HepG2 (cell line): ENCODE data around the gene FBLL1. TPM values are rescaled to one million over a fixed set of nuclear protein-coding genes. Genes with fewer than 3 reads are reported as not detected.

ENCODE experiments used
- CHD2 ChIP-seq: IDR thresholded peaks from 2 replicates; pipeline ENCODE4 v1.6.1; 2011; ENCODE audit warnings: low read depth, low read length, improper control_type of control experiment
- FOXM1 ChIP-seq: sonication (generic); formaldehyde crosslinking; IDR thresholded peaks from 2 replicates; pipeline ENCODE4 v1.5.0; 2020; ENCODE audit warnings: missing genetic modification reagents
- FOXO1 ChIP-seq: sonication (generic); formaldehyde crosslinking; IDR thresholded peaks from 2 replicates; pipeline ENCODE4 v1.4.0; 2020; ENCODE audit warnings: missing genetic modification reagents
- JDP2 ChIP-seq: sonication (generic); formaldehyde crosslinking; IDR thresholded peaks from 2 replicates; pipeline ENCODE4 v1.8.1; 2022; ENCODE audit warnings: missing genetic modification reagents, borderline replicate concordance
- MAF1 ChIP-seq: sonication (generic); formaldehyde crosslinking; IDR thresholded peaks from 2 replicates; pipeline ENCODE4 v1.5.0; 2020; ENCODE audit warnings: missing genetic modification reagents, borderline replicate concordance
- NKX3-1 ChIP-seq: sonication (generic); formaldehyde crosslinking; IDR thresholded peaks from 2 replicates; pipeline ENCODE4 v1.5.0; 2020; ENCODE audit warnings: missing genetic modification reagents
- ZFAT ChIP-seq: sonication (generic); formaldehyde crosslinking; conservative IDR thresholded peaks from 2 replicates; pipeline ENCODE4 v1.8.1; 2023; ENCODE audit warnings: missing genetic modification reagents, inconsistent platforms
- ZMYM3 ChIP-seq: sonication (generic); formaldehyde crosslinking; IDR thresholded peaks from 2 replicates; pipeline ENCODE4 v1.5.1; 2020; ENCODE audit warnings: mild to moderate bottlenecking, missing genetic modification reagents
- ZNF552 ChIP-seq: sonication (generic); formaldehyde crosslinking; IDR thresholded peaks from 2 replicates; pipeline ENCODE4 v1.9.0; 2022; ENCODE audit warnings: missing genetic modification reagents, mild to moderate bottlenecking, borderline replicate concordance
- ZNF615 ChIP-seq: sonication (generic); formaldehyde crosslinking; IDR thresholded peaks from 2 replicates; pipeline ENCODE4 v1.5.0; 2020; ENCODE audit warnings: mild to moderate bottlenecking, missing genetic modification reagents, borderline replicate concordance
- ZNF670 ChIP-seq: sonication (generic); formaldehyde crosslinking; IDR thresholded peaks from 2 replicates; pipeline ENCODE4 v1.8.0; 2022; ENCODE audit warnings: mild to moderate bottlenecking, missing genetic modification reagents, borderline replicate concordance
- ZNF720 ChIP-seq: sonication (generic); formaldehyde crosslinking; IDR thresholded peaks from 2 replicates; pipeline ENCODE4 v1.4.0; 2020; ENCODE audit warnings: missing genetic modification reagents
- polyA plus RNA-seq, 8 experiments: library from polyadenylated mRNA; depleted of rRNA in 3 of 8; stranded (reverse) in 7 of 8; unstranded in 1 of 8; fragments of >200 nt; fragmentation: Illumina TruSeq in 4 of 8; extraction: Trizol in 4 of 8; gene quantifications; 2 replicates each; pipeline versions ENCODE4 v1.2.1 to v1.2.3, GENCODE V29; 2011 to 2016; ENCODE audit warnings: low read depth in 4 of 8, missing spikeins in 1 of 8, mixed read lengths in 1 of 8; ENCODE audit not compliant: insufficient read depth in 1 of 8
- total RNA-seq, 5 experiments: library from RNA; depleted of rRNA; stranded (reverse); fragments of >200 nt; fragmentation: Illumina TruSeq; extraction: Trizol; gene quantifications; 2 replicates each; pipeline ENCODE4 v1.2.3, GENCODE V29; 2016; ENCODE audit warnings: low read depth in 1 of 5
- TF ChIP-seq, protein P1 (sequence below): sonication (generic); formaldehyde crosslinking; IDR thresholded peaks from 2 replicates; pipeline ENCODE4 v1.5.0; 2020; ENCODE audit warnings: missing genetic modification reagents
- TF ChIP-seq, protein P2 (sequence below): sonication (generic); formaldehyde crosslinking; IDR thresholded peaks from 2 replicates; pipeline ENCODE4 v1.8.0; 2022; ENCODE audit warnings: mild to moderate bottlenecking, missing genetic modification reagents, moderate library complexity
- TF ChIP-seq, protein P3 (sequence below): sonication (generic); formaldehyde crosslinking; IDR thresholded peaks from 2 replicates; pipeline ENCODE4 v1.5.1; 2020; ENCODE audit warnings: mild to moderate bottlenecking, missing genetic modification reagents
- TF ChIP-seq, protein P4 (sequence below): IDR thresholded peaks from 2 replicates; pipeline ENCODE4 v1.6.1; 2012; ENCODE audit warnings: low read length, improper control_type of control experiment
- TF ChIP-seq, protein P5 (sequence below), 2 experiments: sonication (generic) in 1 of 2; formaldehyde crosslinking in 1 of 2; IDR thresholded peaks; 2 replicates each; pipeline versions ENCODE4 v1.4.0 to v1.6.1; 2018 to 2020; ENCODE audit warnings: missing genetic modification reagents in 2 of 2, borderline replicate concordance in 1 of 2, low read depth in 1 of 2, mild to moderate bottlenecking in 1 of 2, missing biosample characterization in 1 of 2

FBLL1 gene
- total and polyA plus RNA-seq, 2 of the 13 experiments (the other 11 are each of a cell fraction or from before 2014, with no cell fraction given), result 0.17 to 0.18 TPM

DNA sequence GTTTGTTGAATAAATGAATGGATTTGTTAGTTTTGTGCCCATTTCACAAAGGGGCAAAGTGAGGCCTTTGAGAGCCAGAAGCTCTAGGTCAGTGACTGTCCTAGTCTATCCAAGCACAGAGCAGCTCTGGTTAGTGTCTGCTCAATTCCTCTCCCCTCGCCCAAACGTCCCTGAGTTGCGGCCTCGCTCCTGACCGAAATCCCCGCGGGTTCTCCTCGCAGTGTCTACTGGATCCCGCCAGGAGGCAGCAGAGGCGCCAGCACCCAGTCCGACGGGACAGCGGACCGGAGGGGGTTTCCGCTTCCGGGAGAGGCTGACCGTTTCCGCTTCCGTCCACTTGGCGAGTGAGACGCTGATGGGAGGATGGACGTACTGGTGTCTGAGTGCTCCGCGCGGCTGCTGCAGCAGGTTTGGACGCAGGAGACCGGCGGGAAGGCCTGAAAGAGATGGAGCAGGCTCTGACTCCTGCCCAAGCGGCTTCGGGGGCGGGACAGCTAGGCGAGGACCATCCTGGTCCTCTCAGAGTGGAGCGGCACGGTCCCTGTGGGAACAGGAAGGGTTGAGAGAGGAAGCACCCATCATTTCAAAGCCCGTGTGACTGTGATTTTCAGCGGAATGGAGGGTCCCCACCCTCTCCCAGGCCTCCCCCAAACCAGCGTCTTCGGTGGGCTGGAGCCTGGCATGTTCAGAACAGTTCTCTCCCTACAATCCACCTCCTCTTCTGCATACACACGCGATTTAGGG is 42.8 kb upstream of the FBLL1 start, which contains the start of gene RARS1 (continued):
- TF ChIP-seq JDP2 (no peak), ZNF615 (CRISPR knock-in tag) (no peak), ZMYM3 (CRISPR knock-in tag) (no peak; the same call in 1 of the 2 replicates), ZNF670 (0 out of 2 replicates have a peak, but pooled peaks have one; percentile 27), FOXM1 (CRISPR knock-in tag) (no peak), ZNF720 (no peak), ZNF552 (CRISPR knock-in tag) (peak; percentile 69; the same call in 1 of the 2 replicates), FOXO1 (CRISPR knock-in tag) (peak; percentile 67), NKX3-1 (CRISPR knock-in tag) (no peak), CHD2 (no peak), MAF1 (peak; percentile 91; the same call in 1 of the 2 replicates), ZFAT (no peak)
- TF ChIP-seq, protein P1, sequence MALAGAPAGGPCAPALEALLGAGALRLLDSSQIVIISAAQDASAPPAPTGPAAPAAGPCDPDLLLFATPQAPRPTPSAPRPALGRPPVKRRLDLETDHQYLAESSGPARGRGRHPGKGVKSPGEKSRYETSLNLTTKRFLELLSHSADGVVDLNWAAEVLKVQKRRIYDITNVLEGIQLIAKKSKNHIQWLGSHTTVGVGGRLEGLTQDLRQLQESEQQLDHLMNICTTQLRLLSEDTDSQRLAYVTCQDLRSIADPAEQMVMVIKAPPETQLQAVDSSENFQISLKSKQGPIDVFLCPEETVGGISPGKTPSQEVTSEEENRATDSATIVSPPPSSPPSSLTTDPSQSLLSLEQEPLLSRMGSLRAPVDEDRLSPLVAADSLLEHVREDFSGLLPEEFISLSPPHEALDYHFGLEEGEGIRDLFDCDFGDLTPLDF (CRISPR knock-in tag), result no peak
- TF ChIP-seq, protein P2, sequence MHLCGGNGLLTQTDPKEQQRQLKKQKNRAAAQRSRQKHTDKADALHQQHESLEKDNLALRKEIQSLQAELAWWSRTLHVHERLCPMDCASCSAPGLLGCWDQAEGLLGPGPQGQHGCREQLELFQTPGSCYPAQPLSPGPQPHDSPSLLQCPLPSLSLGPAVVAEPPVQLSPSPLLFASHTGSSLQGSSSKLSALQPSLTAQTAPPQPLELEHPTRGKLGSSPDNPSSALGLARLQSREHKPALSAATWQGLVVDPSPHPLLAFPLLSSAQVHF, result 0 out of 2 replicates have a peak, but pooled peaks have one; percentile 80
- TF ChIP-seq, protein P3, sequence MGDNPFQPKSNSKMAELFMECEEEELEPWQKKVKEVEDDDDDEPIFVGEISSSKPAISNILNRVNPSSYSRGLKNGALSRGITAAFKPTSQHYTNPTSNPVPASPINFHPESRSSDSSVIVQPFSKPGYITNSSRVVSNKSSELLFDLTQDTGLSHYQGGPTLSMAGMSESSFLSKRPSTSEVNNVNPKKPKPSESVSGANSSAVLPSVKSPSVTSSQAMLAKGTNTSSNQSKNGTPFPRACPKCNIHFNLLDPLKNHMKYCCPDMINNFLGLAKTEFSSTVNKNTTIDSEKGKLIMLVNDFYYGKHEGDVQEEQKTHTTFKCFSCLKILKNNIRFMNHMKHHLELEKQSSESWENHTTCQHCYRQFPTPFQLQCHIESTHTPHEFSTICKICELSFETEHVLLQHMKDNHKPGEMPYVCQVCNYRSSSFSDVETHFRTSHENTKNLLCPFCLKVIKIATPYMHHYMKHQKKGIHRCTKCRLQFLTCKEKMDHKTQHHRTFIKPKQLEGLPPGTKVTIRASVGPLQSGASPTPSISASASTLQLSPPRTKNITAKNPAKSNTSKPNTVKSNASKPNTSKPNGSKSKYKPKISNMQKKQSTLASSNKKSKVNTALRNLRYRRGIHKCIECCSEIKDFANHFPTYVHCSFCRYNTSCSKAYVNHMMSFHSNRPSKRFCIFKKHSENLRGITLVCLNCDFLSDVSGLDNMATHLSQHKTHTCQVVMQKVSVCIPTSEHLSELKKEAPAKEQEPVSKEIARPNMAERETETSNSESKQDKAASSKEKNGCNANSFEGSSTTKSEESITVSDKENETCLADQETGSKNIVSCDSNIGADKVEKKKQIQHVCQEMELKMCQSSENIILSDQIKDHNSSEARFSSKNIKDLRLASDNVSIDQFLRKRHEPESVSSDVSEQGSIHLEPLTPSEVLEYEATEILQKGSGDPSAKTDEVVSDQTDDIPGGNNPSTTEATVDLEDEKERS (CRISPR knock-in tag), result 0 out of 2 replicates have a peak, but pooled peaks have one; percentile 60
- TF ChIP-seq, protein P4, sequence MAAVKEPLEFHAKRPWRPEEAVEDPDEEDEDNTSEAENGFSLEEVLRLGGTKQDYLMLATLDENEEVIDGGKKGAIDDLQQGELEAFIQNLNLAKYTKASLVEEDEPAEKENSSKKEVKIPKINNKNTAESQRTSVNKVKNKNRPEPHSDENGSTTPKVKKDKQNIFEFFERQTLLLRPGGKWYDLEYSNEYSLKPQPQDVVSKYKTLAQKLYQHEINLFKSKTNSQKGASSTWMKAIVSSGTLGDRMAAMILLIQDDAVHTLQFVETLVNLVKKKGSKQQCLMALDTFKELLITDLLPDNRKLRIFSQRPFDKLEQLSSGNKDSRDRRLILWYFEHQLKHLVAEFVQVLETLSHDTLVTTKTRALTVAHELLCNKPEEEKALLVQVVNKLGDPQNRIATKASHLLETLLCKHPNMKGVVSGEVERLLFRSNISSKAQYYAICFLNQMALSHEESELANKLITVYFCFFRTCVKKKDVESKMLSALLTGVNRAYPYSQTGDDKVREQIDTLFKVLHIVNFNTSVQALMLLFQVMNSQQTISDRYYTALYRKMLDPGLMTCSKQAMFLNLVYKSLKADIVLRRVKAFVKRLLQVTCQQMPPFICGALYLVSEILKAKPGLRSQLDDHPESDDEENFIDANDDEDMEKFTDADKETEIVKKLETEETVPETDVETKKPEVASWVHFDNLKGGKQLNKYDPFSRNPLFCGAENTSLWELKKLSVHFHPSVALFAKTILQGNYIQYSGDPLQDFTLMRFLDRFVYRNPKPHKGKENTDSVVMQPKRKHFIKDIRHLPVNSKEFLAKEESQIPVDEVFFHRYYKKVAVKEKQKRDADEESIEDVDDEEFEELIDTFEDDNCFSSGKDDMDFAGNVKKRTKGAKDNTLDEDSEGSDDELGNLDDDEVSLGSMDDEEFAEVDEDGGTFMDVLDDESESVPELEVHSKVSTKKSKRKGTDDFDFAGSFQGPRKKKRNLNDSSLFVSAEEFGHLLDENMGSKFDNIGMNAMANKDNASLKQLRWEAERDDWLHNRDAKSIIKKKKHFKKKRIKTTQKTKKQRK, result no peak
- TF ChIP-seq, protein P5, sequence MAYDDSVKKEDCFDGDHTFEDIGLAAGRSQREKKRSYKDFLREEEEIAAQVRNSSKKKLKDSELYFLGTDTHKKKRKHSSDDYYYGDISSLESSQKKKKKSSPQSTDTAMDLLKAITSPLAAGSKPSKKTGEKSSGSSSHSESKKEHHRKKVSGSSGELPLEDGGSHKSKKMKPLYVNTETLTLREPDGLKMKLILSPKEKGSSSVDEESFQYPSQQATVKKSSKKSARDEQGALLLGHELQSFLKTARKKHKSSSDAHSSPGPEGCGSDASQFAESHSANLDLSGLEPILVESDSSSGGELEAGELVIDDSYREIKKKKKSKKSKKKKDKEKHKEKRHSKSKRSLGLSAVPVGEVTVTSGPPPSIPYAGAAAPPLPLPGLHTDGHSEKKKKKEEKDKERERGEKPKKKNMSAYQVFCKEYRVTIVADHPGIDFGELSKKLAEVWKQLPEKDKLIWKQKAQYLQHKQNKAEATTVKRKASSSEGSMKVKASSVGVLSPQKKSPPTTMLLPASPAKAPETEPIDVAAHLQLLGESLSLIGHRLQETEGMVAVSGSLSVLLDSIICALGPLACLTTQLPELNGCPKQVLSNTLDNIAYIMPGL (CRISPR knock-in tag; IDR thresholded peaks at IDR 0.05; ENCODE audit: borderline replicate concordance in 1 of 2, low read depth in 1 of 2), result peak; percentile 91 to 96
